GM19035 (cell line): ENCODE results near the gene KRT81.
"Not testable (repeated sequence)": the region's sequence is repeated elsewhere in the genome, so short reads cannot be mapped to it uniquely, and the experiment has no call there.

Experiments used
- ATAC-seq: cut with Tn5 transposase; IDR thresholded peaks from one replicate; pipeline ENCODE4 v1.9.1; 2021; ENCODE audit not compliant: unreplicated experiment

The KRT81 gene

DNA sequence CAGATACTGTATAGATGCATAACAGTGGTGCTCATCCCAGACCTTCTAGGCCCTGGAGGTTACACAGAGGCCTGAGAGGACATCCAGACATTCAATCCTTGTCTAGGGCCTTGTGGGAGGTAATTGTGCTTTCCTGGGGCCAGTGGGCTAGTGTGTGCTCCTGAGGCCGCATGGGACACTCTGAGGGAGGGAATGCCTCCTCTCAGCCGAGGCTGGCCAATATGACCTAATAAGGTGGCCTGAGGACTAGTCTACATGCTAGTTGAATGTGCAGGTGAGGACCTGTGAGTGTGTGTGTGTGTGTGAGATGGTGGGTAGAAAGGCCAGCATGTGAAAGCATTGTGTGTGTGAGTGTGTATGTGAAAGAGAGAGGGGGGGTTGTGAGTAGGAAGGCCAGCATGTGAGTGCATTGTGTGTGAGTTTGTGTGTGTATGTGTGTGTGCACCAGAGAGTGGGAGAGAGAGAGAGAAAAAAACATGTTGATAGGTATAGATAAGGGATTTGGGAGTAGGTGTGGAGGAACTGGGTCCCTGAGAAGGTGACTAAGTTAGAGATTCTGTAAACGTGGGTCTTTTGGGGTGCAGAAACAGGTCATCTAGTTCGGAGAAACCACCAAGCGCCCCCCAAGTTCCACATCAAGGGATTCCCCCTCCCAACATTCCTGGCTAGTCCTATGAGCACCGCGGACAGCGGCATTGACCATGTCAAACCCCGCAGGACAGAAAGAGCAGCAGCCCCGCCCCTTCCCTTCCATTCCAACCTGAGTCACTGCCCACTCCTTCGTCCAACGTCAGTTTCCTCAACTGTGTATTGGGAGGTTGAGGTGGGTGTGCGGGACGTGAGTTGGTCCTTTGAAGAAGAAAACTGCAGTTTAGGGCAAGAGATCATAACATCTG, 9.7 kb upstream of the KRT81 start:
- ATAC-seq, result no peak

DNA sequence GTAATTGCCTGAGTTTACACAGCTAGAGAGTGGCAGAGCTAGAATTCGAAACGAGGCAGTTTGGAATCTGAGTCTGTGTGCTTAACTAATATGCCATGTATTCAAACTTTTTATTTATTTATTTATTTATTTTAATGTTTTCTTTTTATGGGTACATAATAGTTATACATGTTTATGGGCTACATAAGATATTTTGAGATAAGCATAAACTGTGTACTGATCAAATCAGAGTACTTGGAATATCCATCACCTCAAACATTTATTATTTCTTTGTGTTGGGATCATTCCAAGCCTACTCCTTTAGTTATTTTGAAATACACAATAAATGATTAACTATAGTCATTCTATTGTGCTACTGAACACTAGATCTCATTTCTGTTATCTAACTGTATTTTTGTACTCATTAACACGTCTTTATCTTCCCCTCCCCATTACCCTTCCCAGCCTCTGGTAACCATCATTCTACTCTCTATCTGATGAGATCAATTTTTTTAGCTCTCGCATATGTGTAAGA, 7.4 kb upstream of the KRT81 start:
- ATAC-seq, result no peak

DNA sequence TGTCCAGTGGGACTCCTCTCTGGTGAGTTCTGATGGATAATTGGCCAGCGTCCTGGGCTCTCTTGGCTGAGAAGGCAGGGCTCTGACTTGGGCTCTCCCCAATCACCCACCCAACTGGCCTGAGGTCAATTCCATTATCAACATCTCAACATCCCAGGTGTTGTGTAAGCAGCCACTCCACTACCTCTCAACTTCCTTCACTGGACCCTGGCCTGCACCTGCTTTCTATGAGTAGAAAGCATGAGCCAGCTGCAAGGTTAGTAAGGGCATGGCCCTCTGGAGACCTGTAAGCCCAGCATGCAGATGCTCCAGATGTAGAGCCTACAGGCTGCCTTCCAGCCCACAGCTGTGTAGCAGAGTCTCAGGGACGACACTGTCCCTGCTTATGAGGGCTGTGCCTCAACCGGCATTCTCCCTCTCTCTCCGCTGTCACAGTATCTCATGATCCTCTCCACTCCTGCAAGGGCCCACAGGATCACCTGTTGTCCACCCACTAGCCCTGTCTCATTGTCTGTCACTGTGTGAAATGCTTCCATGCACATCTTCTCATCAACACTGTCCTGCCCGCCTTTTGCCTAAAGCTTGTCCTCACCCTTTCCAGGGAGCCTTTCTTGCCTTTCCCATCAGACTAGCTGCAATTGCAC, 5.4 kb upstream of the KRT81 start:
- ATAC-seq, result no peak

DNA sequence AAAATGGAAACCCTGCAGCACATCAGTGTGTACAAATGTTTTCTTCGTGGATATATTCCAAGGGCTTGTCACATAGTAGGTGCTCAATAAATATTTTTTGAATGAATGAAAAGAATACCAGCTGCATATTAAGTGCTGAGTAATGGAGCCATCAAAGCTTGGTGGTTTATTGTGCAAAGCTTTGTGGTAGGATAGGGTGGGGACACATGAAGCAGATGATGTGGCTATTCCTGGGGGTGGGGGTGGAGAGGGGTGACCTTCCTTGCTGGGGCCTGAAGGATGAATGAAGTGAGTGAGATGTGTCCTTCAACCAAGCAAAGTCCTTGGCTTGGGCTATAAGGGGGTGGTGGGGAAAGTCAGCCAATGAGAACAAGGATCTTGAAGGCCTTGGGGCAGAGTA, 4.3 kb upstream of the KRT81 start:
- ATAC-seq, result no peak

DNA sequence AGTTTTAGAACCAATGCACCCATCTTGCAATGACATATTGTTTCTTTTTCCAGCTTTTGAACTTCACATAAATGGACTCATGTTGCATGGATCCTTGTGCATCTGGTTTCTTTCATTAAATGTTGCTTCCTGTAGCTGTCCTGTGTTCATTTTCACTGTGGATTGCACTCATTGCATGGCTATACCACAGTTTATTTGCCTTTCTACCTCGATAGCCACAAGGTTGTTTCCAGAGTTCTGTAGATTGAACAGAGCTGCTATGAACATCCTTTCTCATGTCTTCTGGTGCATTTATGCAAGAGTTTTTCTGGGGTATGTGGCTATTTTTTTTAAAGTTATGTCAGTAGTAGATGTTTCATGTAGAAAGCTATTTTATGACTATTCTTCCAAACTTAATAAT, 3.5 kb upstream of the KRT81 start:
- no peak for ATAC-seq

DNA sequence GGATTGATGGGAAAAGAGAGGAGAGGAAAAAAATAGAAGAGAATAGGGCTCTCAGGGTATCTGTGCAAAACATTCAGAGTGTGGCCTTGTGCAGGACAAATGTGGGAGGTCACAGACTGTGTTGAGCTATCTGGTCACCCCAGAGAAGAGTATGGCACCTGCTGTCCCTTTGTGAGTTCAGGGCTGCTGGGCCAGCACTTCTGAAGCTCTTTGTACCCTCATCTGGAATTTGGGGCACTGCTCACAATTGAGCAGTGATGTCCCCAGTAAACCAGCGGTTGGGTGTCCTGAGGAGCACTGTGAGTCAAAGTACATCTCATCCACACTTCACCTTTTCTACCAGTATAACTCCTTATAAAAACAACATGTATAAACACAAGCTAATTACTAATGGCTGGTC, 2.6 kb upstream of the KRT81 start:
- no peak for ATAC-seq

DNA sequence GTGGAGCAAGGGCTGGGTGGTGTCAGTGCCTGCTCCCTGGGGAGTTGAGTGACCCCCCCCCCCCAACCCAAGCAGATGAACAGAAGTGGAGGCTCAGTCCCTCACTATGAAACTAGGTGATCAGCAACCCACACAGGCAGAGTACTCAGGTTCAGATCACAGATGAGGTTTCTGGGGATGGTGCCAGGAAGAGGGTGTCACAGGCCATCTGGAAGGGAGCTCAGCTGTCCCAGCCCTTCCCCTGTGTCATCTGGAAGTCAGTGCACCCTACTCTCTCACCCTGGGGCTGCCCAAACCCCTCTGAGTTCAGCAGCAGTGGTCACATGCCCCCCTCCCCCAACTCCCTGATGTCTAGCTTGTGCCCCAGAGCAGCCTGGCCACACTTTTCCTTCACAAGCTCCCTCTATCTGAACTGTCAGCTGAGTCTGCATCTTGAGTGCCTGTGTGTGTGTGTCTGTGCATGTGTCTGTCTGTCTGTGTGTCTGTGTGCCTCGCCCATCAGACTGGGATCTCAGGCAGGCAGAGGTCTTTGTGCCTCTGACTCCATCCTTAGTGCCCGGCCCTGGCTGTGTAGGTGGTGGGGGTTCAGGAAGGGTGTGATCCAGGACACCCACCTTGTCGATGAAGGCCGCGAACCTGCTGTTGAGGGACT, 725 bp downstream of the KRT81 start:
- ATAC-seq, result not testable (repeated sequence)

DNA sequence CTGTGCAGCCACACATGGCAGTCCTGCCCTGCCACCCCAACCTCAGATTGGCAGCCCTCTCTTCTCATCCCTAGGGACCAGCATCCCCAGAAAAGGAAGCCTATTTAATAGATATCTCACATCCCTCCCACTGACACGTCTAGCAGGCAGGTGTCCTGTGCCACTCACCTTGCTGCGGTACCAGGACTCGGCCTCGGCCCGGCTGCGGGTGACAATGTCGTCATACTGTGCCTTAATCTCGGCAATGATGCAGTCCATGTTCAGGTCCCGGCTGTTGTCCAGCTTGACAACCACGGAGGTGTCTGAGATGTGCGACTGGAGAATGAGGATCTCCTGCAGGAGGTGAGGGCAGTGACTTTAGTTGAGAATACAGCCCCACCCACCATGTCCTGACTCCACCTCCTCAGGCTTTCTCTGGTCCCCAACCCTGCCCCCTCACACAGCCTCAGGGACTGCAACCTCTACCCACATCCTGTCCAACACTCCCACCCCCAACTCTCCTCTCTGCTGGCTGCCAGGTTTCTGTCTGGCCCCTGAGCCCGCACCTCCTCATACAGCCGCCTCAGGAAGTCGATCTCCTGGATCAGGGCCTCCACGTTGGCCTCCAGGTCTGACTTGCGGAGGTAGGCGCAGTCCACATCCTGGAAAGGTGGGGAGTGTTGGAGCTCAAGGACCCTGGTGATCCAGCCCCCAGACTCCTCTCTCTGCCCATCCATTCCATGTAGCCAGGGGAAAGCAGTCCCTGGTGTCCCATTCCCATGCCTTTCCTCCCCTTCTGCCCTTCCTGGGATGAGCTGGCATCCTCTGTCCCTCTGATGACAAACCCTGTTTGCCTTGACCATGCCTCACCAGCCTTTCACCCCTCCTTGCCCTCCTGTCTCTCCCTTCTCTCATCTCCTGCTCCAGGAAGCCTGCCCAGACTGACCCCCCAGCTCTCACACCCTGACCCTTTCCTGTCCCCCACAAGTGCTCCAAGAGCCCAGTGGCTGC, 3.2 kb downstream of the KRT81 start:
- peak; percentile 76 for ATAC-seq

DNA sequence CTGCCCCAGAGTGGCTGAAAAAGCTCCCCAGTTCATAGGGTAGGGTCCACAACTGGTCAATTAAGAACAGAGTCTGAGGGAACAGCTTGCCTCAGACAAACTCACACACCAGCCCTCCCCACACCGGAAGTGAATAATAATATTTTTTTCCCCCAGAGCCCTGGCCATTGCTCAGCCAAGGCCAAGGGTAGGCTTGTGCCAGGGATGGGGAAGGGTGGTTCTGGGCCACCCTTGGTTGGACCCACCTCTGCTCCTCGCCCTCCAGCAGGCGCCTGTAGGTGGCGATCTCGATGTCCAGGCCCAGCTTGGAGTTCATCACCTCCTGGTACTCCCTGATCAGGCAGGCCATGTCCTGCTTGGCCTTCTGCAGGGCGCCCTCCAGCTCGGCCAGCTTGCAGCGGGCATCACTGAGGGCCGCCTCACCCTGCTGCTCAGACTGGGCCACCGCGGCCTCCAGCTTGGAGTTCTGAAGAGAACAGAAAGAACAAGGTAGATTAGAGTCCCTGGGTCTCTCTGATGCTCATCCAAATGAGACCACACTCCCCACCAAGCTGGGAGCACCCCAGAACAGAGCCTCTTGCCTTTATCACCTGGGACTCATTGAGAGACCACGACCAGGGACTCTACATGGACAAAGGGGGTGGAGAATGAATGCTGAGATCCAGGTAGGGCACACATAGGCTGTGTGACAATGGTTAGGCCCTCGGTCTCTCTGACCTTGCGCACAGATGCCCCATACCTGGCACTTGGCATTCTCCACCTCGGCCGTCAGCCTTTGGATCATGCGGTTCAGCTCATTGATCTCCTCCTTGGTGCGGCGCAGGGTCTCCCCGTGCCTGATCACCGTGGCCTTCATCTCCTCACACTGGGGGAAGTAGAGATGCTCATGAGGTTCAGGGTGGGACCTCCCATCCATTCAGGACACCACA, 4.2 kb downstream of the KRT81 start:
- ATAC-seq, result not testable (repeated sequence)

DNA sequence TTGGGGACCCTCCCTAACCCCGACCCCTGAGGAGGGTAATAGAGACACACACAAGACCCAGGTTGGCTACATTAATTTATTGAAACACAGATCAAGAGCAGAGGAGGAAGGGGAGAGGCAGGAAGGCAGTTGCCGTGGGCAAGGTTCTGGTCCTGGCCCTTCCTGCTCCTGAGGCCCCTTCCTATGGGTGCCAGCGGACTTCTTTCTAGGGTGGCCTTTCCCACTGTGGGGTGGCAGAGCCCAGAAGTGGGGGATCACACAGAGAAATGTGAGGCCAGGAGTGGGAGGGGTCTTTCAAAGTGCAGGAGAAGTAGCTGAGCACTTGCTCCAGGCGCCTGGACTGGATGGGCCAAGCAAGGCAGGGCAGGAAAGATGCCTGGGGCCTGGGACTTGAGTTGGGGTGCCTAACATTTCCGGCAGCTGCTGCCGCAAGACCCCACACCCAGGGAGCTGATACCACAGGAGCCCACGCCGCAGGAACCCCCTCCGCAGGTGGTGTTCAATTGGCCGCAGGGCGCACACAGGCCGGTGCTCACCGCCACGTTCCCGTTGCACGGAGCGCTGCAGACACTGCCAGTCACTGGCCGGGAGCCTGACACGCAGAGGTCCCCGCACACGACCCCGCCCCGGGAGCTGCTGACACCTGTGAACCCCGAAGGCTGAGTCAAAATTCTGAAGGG, 5.3 kb downstream of the KRT81 start:
- ATAC-seq, result no peak

DNA sequence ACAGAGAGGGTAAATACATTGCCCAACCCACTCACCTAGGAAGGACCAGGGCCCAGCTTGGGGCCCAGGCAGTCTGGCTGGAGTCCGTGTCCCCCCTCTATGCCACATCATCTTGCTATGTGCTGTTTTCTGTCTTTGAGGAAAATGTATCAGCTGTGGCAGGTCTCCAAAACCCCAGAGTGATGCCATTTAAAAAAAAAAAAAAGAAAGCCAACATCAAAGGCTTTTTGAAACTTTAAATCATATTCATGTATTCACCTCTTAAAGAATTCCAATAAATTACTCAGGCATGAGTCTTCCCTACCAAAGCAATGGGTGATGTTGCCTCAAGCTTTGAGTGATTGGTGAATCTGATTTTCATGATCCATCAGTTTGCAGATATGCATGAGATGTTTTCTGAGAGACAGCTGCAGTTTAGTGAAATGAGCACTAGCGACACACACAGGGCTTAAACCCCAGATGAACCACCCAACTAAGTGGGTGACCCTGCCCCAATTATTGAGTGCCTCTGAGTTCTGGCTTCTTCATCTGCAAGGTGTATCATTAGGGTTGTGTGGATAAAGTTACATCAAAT, 6.1 kb downstream of the KRT81 start:
- ATAC-seq, result no peak

DNA sequence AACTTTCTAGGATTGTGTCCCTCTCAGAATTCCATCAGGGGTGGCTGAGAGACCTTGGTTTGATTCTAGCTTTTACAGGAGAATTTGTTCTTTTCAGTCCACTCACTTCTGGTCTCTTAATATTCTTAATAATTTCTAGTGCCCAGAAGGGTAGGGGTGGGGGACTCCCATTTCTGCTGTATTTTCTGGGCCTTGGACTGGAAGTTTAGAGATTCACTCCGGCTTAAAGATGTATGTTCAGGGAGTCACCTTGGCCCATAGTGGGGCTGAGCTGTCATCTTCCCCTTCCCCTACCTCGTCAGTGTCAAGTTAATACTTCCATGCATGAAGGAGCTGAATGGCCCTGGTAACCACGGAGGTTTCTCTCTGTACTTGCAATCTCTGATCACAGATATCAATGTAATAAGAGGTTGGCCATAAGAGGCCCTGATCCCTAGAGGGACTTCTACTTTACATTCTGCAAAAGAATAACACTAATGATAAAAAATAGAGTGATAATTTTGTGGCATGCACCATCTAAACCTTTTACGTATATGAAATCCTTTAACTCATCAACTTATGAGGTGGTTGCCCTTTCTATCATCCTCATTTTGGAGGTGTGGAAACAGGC, 6.7 kb downstream of the KRT81 start:
- ATAC-seq, result no peak

DNA sequence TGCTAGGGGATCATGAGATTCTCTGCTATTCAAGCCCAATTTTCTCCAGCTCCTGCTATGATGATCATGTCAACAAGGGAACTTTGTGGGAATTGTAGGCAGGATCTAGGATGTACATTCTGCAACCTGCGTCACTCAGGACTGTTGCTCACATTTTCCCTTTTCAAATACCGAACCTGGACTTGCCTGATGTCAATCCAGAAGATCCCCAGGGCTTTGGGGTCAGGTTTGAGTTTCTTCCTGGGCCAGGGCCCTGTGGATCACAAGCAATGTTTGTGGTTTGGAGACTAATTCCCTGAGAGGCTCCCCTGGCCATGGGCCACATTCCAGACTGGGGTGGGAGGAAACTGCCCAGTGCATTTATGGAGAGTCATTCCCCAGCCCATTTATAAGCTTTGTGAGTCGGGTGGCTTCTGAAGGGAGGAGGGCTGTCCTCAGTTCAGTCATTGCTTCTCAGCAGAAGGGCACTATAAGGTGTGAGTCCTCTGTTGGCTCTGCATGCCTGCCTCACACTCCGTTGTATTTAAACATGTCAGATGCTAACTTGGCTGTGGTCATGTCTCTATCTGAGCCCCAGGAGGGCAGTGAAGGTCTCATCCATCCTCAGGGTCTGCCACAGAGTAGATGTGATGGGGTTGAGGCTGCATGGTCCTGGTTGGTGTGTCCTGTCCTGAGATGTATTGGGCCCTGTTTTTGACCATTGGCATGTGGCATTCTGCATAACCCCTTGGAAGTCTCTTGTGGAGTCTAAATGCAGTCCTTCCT, 10.4 kb downstream of the KRT81 start:
- no peak for ATAC-seq

DNA sequence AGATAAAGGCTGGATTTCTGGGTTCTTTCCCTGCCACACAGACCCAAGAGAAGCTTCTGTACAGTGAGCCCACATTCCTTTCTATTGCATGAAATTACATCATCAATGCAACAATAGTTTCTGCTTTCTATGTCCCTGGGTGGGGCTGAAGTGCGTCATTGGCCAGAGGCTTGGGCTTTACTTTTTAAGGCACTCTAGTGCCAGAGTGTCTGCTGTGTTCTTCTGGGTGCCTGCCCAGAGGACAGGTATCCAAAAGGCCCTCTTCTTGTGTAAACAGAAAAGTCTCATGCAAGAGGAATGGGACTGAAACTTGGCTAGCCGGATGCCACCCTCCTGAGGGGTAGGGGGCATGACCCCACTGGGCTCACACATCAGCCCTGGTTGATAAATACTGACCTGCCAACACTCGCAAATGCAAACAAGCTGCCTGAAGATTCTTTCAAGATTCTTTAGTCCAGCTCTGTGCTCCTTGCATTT, 11.0 kb downstream of the KRT81 start:
- no peak for ATAC-seq

DNA sequence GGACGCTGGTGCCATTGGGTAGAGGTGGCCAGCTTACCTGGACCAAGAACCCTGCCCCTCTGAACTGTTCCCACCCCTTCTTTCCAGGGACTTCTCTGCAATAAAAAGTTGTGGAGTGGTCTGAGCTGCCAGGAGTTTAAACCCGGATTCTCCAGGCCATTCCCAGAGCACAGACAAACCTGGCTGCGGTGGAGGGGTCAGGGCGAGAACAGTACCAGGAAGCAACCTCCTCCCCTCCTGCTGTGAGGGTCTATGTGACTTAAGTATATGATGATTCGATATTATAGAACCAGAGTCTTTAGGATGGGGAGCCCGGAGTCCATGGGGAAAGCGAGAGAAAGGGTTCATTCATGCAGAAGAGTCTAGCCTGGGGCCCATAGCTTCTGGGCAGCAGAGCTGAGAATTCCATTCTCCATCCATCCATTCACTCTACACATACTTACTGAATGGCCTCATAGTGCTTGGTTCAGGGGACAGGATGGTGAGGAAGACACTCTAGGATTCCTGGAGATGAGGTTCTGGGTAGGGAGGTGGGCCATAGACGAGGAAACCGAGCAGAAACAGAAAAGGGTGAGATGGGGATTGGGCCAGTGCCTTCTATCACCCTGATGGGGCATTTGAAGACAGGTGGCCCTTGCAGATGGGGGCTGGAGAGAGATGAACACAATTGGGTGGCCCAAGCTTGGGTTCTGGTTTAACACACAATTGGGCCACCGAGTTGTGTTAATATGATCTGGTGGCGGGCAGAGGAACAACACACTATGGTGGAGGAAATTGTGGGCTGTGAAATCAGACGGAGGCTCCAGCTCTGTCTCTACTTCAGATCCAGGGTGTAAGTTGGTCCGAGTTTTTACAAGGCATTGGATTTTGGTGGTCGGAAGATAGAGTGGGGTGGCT, 11.7 kb downstream of the KRT81 start:
- no peak for ATAC-seq
